ENCODE measurements around the gene DDR2. TPM values are rescaled to one million over a fixed set of nuclear protein-coding genes. Genes with fewer than 3 reads are reported as not detected.

The DDR2 gene
- total RNA-seq, 1 donor from 2014 or later, result 1.3 TPM

DNA sequence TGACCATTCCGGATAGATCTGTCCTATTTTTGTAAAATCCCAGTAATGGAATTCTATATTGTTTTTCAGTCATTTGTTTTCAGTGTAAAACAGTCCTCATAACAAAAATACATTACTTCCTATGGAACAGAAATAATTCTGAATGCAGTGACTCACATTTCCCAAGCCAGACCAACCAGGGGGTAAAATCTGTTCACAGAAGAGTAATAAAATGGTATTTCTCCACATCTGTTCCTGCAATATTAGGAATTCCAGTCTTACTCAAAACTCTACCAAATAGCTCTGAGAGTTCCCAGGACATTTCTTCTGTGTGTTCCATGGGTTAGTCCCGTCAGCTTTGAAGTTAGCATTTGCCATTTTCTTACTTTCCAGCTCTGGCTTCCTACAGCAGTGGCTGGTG, 2.6 kb upstream of the DDR2 start:
- no peak overlapping the region for H3K4me3 ChIP-seq (ENCODE audit: low read depth, low read length)
- DNase-seq (ENCODE audit: low read depth), result no peak
- TF ChIP-seq, protein P1, sequence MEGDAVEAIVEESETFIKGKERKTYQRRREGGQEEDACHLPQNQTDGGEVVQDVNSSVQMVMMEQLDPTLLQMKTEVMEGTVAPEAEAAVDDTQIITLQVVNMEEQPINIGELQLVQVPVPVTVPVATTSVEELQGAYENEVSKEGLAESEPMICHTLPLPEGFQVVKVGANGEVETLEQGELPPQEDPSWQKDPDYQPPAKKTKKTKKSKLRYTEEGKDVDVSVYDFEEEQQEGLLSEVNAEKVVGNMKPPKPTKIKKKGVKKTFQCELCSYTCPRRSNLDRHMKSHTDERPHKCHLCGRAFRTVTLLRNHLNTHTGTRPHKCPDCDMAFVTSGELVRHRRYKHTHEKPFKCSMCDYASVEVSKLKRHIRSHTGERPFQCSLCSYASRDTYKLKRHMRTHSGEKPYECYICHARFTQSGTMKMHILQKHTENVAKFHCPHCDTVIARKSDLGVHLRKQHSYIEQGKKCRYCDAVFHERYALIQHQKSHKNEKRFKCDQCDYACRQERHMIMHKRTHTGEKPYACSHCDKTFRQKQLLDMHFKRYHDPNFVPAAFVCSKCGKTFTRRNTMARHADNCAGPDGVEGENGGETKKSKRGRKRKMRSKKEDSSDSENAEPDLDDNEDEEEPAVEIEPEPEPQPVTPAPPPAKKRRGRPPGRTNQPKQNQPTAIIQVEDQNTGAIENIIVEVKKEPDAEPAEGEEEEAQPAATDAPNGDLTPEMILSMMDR (conservative IDR thresholded peaks at IDR 0.05; ENCODE audit: low read depth, low read length), result no peak

DNA sequence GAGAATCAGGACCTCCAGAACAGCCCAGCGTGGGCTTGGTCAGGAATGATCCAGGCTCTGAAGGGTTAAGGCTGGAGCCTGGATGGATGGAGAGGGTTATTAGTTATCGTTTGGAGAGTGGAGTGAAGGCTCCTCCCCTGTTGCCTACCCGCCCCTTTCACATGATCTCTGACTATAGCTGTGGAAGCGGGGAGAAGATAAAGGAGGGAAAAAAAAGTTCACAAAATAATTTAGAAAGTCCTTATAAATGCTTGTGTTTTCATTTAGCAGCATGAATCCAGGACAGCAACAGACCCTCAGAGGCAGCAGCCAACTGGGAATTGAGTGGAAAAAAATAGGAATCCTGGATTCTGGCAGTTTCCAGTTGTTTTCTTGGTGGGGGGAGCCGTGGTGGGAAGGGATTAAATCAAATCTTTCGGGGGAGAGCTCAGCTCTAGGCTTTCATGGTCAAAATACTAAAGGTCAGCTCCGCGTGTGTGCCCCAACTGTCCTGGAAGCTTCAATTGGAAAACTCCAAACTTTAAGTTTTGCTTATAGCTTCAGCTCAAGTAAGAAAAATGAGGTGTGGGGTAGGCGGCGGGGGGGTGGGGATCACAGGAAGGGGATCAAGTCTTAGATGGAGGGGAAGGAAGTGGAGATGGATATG, 595 bp upstream of the DDR2 start:
- no peak for DNase-seq (ENCODE audit: low read depth)
- TF ChIP-seq, protein P1 (conservative IDR thresholded peaks at IDR 0.05; ENCODE audit: low read depth, low read length), result no peak
- no peak overlapping the region for H3K4me3 ChIP-seq (ENCODE audit: low read depth, low read length)

DNA sequence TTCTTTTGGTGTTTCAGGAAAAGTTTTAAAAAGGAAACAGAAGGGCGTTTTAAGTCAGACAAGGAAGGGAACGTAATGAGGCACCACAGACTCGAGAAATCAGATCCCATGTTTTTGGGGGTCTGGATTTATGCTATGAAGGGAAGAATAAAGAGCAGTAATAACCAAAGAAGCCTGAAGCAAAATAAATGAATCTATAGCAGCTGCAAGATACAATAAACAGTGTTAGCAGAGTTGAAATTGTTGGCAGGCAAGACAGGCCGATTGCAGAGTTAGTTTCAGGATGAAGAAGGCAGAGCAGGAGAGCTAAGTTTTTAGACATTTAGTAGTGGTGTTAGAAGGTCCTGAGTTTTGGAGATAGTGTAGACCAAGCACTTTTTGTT, 425 bp downstream of the DDR2 start:
- H3K4me3 ChIP-seq (ENCODE audit: low read depth, low read length), result no peak overlapping the region
- TF ChIP-seq, protein P1 (conservative IDR thresholded peaks at IDR 0.05; ENCODE audit: low read depth, low read length), result no peak
- no peak for DNase-seq (ENCODE audit: low read depth)

DNA sequence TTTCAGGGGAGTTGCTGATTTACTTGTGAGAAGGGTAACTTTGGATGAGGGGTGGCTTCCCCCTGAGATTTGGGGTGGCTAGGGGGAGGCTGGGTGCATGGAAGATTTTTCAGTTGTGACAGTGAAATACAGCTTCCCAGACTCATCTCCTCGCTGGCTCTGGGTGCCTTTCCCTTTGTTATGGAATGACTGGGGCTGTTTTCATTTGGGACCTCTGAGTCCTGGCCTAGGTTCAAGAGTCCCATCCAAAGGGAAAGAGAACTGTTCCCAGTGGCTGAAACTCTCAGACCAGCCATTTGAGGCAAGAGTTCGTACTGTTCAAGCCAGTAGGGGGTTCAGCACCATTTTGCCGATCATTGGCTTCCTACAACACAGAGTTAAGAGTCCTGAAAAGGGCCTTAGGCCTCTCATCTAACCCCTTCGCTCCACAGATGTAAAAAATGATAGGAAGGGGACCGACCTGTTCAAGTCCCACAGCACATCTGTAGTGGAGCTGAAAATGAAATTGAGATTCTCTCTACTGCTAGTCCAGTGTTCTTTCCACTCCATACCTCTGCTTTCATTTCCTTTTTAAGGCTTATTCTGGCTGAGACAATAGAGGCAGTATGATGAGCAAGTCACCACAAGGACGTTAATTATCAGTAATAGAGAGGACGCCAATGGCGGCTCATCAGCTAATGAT, 958 bp downstream of the DDR2 start:
- no peak overlapping the region for H3K4me3 ChIP-seq (ENCODE audit: low read depth, low read length)
- DNase-seq (ENCODE audit: low read depth), result no peak
- TF ChIP-seq, protein P1 (conservative IDR thresholded peaks at IDR 0.05; ENCODE audit: low read depth, low read length), result no peak

DNA sequence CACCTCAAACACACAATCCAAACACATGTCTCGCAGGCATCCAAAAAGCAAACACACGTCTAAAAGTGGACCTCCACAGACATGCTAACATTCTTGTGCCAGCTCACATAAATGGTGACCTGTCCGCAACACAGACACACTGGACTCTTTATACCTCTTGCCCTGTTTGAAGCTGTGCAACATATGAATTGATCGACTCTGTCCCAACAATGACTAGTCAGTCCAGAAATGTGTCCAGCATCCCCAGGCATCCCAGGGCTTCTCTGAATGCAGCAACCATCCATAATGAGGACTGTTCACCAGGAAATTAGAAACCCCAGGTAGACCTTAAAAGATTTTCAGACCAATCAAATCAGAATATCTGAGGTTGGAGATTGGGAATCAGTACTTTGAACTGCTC, 3.2 kb downstream of the DDR2 start:
- TF ChIP-seq, protein P1 (conservative IDR thresholded peaks at IDR 0.05; ENCODE audit: low read depth, low read length), result no peak
- DNase-seq (ENCODE audit: low read depth), result no peak
- H3K4me3 ChIP-seq (ENCODE audit: low read depth, low read length), result no peak overlapping the region

DNA sequence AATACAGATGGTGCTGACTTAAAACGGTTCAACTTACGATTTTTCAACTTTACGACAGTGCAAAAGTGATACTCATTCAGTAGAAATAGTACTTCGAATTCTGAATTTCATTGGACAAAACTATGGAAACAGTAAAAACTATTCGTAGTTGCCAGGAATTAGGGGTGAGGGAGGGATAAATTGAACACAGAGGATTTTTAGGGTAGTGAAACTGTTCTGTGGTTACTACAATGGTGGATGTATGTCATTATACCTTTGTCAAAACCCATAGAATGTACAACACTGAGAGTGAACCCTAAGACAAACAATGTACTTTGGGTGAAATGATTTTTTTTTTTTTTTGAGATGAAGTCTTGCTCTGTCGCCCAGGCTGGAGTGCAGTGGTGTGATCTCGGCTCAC, 7.5 kb downstream of the DDR2 start:
- TF ChIP-seq, protein P1 (conservative IDR thresholded peaks at IDR 0.05; ENCODE audit: low read depth, low read length), result no peak
- DNase-seq (ENCODE audit: low read depth), result no peak
- H3K4me3 ChIP-seq (ENCODE audit: low read depth, low read length), result no peak overlapping the region

DNA sequence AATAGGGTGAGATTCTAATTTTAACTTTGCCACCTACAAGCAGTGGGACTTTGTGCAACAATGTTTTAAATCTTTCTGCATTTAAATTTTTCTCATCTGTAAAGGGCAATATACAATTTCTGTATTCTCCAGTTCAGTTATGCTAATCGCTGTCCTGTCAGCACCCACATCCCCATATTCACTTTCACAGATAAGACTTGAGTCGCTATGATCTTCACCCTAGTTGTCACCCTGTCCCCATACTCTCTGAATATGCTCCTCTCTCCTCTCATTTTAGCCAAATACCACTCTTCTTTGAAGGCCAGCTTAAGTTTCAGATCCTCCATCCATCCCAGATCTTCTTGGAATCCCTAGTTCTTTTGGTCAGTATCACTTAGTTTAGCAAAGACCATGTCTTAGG, 8.8 kb downstream of the DDR2 start:
- no peak for DNase-seq (ENCODE audit: low read depth)
- TF ChIP-seq, protein P1 (conservative IDR thresholded peaks at IDR 0.05; ENCODE audit: low read depth, low read length), result no peak
- H3K4me3 ChIP-seq (ENCODE audit: low read depth, low read length), result no peak overlapping the region

Measured in epithelial cell of proximal tubule (primary cell).